Mesothelial cell of epicardium (in vitro differentiated cells): Measurements from ENCODE around the gene ARHGEF37. TPM values are rescaled to one million over a fixed set of nuclear protein-coding genes. Genes with fewer than 3 reads are reported as not detected.

Experiments used
- DNase-seq, 2 experiments: peaks; one replicate each; pipeline ENCODE4 v3.0.0; 2021; ENCODE audit warnings: low spot score in 2 of 2; ENCODE audit not compliant: unreplicated experiment in 2 of 2
- H3K27ac Mint-ChIP-seq: 2 replicates; pipeline ENCODE4 v1.8.0; 2021; ENCODE audit warnings: mixed read lengths
- H3K27me3 Mint-ChIP-seq: 2 replicates; pipeline ENCODE4 v1.8.0; 2021; ENCODE audit warnings: low read depth, mixed read lengths
- H3K36me3 Mint-ChIP-seq: 2 replicates; pipeline ENCODE4 v1.8.0; 2021; ENCODE audit warnings: mixed read lengths
- H3K4me1 Mint-ChIP-seq: 2 replicates; pipeline ENCODE4 v1.8.0; 2021; ENCODE audit warnings: mixed read lengths
- H3K4me3 Mint-ChIP-seq: 2 replicates; pipeline ENCODE4 v1.8.0; 2021; ENCODE audit warnings: mild to moderate bottlenecking, moderate library complexity, mixed read lengths
- H3K9me3 Mint-ChIP-seq: 2 replicates; pipeline ENCODE4 v1.8.0; 2021; ENCODE audit warnings: mixed read lengths
- total RNA-seq: library from RNA; stranded (reverse); gene quantifications from 3 replicates; pipeline ENCODE4 v1.2.1, GENCODE V29; 2021
- TF ChIP-seq, protein P1 (sequence below): fragments of 200-600 bp; sonication (generic); IDR thresholded peaks from one replicate; pipeline ENCODE4 v1.5.0; 2021; ENCODE audit warnings: antibody characterized with exemption; ENCODE audit not compliant: unreplicated experiment

Gene ARHGEF37
- total RNA-seq, 1 donor from 2014 or later = 10.1 TPM

GRCh38 chr5:149641600-149641999, 60.3 kb downstream of the ARHGEF37 start:
- DNase-seq = no peak
- TF ChIP-seq, protein P1, sequence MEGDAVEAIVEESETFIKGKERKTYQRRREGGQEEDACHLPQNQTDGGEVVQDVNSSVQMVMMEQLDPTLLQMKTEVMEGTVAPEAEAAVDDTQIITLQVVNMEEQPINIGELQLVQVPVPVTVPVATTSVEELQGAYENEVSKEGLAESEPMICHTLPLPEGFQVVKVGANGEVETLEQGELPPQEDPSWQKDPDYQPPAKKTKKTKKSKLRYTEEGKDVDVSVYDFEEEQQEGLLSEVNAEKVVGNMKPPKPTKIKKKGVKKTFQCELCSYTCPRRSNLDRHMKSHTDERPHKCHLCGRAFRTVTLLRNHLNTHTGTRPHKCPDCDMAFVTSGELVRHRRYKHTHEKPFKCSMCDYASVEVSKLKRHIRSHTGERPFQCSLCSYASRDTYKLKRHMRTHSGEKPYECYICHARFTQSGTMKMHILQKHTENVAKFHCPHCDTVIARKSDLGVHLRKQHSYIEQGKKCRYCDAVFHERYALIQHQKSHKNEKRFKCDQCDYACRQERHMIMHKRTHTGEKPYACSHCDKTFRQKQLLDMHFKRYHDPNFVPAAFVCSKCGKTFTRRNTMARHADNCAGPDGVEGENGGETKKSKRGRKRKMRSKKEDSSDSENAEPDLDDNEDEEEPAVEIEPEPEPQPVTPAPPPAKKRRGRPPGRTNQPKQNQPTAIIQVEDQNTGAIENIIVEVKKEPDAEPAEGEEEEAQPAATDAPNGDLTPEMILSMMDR = no peak
- Mint-ChIP-seq H3K27ac (no peak overlapping the region), H3K4me1 (peaks cover 3% of the 10 kb centered on the region), H3K36me3 (no peaks in the 10 kb centered on the region), H3K27me3 (no peaks in the 10 kb centered on the region), H3K9me3 (no peaks in the 10 kb centered on the region), H3K4me3 (no peak overlapping the region)

- H3K4me1 Mint-ChIP-seq = peaks cover 8% of the 10 kb centered on the region
- H3K27ac Mint-ChIP-seq = no peak overlapping the region
- TF ChIP-seq, protein P1 = no peak
- no peak for DNase-seq
- no peak overlapping the region for H3K4me3 Mint-ChIP-seq
- no peaks in the 10 kb centered on the region for H3K9me3 Mint-ChIP-seq
- H3K27me3 Mint-ChIP-seq = no peaks in the 10 kb centered on the region
- no peaks in the 10 kb centered on the region for H3K36me3 Mint-ChIP-seq
Observed at GRCh38 chr5:149643781-149644180, 62.5 kb downstream of the ARHGEF37 start.

DNA sequence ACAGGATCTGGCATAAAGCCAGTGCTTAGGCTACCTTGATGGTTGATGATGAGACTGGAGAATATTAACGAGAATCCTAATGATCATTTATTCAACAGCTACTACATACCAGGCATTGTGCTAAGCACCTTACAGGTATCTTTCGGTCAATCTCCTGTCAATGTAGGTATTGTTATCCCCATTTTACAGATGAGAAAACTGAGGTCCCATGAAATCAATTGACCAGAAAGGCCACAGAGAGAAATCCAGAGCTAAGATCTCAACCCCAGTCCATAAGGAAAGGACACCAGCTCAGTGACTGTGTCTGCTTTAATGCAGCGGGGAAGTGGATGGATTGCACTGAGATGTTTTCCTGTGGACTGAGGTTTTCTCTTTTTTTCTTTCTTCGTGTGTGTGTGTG, 63.3 kb downstream of the ARHGEF37 start:
- no peaks in the 10 kb centered on the region for H3K9me3 Mint-ChIP-seq
- TF ChIP-seq, protein P1 = no peak
- no peaks in the 10 kb centered on the region for H3K36me3 Mint-ChIP-seq
- H3K4me3 Mint-ChIP-seq = no peak overlapping the region
- no peak for DNase-seq
- H3K27ac Mint-ChIP-seq = no peak overlapping the region
- peaks cover 8% of the 10 kb centered on the region for H3K4me1 Mint-ChIP-seq
- H3K27me3 Mint-ChIP-seq = no peaks in the 10 kb centered on the region

DNA sequence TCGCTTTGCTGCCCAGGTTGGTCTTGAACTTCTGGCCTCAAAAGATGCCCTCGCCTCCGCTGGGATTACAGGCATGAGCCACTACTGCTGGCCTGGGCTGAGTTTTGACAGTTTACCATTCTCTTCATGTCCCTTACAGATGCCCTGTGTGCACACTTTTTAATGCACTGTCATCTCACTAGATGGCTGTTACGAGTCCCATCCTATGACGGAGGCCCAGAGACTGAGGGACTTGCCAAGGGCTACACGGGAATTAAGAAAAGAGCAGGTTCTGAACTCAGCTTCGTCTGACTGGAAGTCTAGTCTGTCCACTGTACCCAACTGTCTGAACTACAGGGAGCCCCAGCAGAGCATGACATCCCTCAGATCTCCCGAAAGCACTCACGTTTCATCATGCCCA, 63.9 kb downstream of the ARHGEF37 start:
- Mint-ChIP-seq H3K4me1 (peaks cover 8% of the 10 kb centered on the region), H3K27me3 (no peaks in the 10 kb centered on the region), H3K27ac (no peak overlapping the region), H3K4me3 (no peak overlapping the region), H3K36me3 (no peaks in the 10 kb centered on the region), H3K9me3 (no peaks in the 10 kb centered on the region)
- DNase-seq = no peak
- TF ChIP-seq, protein P1 = no peak

- Mint-ChIP-seq H3K27ac (no peak overlapping the region), H3K4me1 (peaks cover 8% of the 10 kb centered on the region), H3K36me3 (no peaks in the 10 kb centered on the region), H3K4me3 (no peak overlapping the region), H3K27me3 (no peaks in the 10 kb centered on the region), H3K9me3 (no peaks in the 10 kb centered on the region)
- no peak for DNase-seq
- TF ChIP-seq, protein P1 = no peak
Observed at GRCh38 chr5:149645725-149646124, 64.4 kb downstream of the ARHGEF37 start.

- Mint-ChIP-seq H3K36me3 (no peaks in the 10 kb centered on the region), H3K4me3 (no peak overlapping the region), H3K4me1 (peaks cover 8% of the 10 kb centered on the region), H3K9me3 (no peaks in the 10 kb centered on the region), H3K27ac (no peak overlapping the region), H3K27me3 (no peaks in the 10 kb centered on the region)
- peak; percentile 35 to 53 for DNase-seq
- TF ChIP-seq, protein P1 = no peak
Observed at GRCh38 chr5:149646564-149646963, 65.3 kb downstream of the ARHGEF37 start.
